ENCODE measurements around the gene PGRMC1.
"Not testable (repeated sequence)": the region's sequence is repeated elsewhere in the genome, so short reads cannot be mapped to it uniquely, and the experiment has no call there.

DNA sequence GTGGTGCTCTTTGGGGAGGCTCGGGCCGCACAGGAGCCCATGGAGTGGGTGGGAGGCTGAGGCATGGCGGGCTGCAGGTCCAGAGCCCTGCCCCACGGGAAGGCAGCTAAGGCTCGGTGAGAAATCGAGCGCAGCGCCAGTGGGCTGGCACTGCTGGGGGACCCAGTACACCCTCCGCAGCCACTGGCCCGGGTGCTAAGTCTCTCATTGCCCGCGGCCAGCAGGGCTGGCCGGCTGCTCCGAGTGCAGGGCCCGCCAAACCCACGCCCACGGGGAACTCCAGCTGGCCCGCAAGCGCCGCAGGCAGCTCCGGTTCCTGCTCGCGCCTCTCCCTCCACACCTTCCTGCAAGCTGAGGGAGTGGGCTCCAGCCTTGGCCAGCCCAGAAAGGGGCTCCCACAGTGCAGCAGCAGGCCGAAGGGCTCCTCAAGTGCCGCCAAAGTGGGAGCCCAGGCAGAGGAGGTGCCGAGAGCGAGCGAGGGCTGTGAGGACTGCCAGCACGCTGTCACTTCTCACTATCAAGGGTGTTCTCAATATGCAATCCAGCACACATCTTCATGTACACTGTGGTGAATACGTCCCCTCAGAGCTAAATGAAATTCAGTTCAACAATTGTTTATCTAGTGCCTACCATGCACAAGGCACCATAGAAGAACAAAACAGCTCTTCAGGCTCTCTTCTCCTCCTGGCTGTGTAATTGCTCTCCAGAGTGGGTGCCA is 25.0 kb upstream of the PGRMC1 start:
- TF ChIP-seq EZH2phosphoT487 (IDR thresholded peaks at IDR 0.05; ENCODE audit: unreplicated experiment); EZH2 (IDR thresholded peaks at IDR 0.05; ENCODE audit: low read depth, unreplicated experiment); CTCF (conservative IDR thresholded peaks at IDR 0.05; ENCODE audit: low read depth in 2 of 2); ZNF331 (CRISPR knock-in tag; IDR thresholded peaks at IDR 0.05; ENCODE audit: low read depth); ZNF114 (CRISPR knock-in tag; IDR thresholded peaks at IDR 0.05): not testable (repeated sequence)

Measured in GM23338 (cell line).